ENCODE measurements around the gene SDK1.
"Not testable (repeated sequence)": the region's sequence is repeated elsewhere in the genome, so short reads cannot be mapped to it uniquely, and the experiment has no call there.

Gene SDK1

GRCh38 chr7:4234498-4234855, 933.4 kb downstream of the SDK1 start:
- Histone ChIP-seq H3K4me1 (no peaks in the 10 kb centered on the region), H3K79me2 (no peaks in the 10 kb centered on the region), H3K36me3 (ENCODE audit: control insufficient read depth, insufficient read depth, low read length) (no peaks in the 10 kb centered on the region), H2AFZ (no peak overlapping the region), H3K9ac (no peak overlapping the region), H3K27me3 (ENCODE audit: control insufficient read depth, insufficient read depth, low read length) (no peaks in the 10 kb centered on the region), H3K4me2 (ENCODE audit: low read length) (no peak overlapping the region), H3K27ac (no peak overlapping the region), H3K9me3 (ENCODE audit: control insufficient read depth, low read length) (no peaks in the 10 kb centered on the region), H3K4me3 (ENCODE audit: low read depth, low read length) (no peak overlapping the region)
- no peak for TF ChIP-seq CTCF (IDR thresholded peaks at IDR 0.05)

- Histone ChIP-seq H3K27me3 (ENCODE audit: control insufficient read depth, insufficient read depth, low read length) (no peaks in the 10 kb centered on the region), H3K27ac (no peak overlapping the region), H3K4me1 (no peaks in the 10 kb centered on the region), H3K36me3 (ENCODE audit: control insufficient read depth, insufficient read depth, low read length) (no peaks in the 10 kb centered on the region), H3K9me3 (ENCODE audit: control insufficient read depth, low read length) (no peaks in the 10 kb centered on the region), H3K9ac (no peak overlapping the region), H2AFZ (no peak overlapping the region), H3K4me2 (ENCODE audit: low read length) (no peak overlapping the region), H3K79me2 (no peaks in the 10 kb centered on the region), H3K4me3 (ENCODE audit: low read depth, low read length) (no peak overlapping the region)
- no peak for TF ChIP-seq CTCF (IDR thresholded peaks at IDR 0.05)
Observed at GRCh38 chr7:4234886-4235285, 933.8 kb downstream of the SDK1 start.

DNA sequence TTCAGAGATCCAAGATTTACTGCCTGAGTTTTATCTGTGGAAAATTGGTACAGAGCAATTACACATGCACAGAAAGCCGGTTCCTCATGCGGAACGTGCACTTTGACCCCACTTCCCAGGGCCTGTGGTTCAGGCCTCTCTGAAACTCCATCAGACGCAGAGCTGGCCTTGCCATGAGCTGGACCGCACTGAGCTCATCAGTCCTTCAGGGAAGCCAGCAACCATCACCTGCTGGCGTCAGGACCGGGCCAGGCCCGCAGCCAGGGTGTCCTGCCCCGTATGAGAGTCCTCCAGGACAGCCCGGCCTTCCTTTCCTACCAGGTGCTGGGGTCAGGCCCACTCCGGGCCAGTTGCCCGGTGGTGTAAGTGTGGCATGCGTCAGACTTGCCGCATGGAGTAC, 934.5 kb downstream of the SDK1 start:
- TF ChIP-seq CTCF (IDR thresholded peaks at IDR 0.05) = no peak
- Histone ChIP-seq H3K9me3 (ENCODE audit: control insufficient read depth, low read length) (no peaks in the 10 kb centered on the region), H3K4me2 (ENCODE audit: low read length) (no peak overlapping the region), H3K9ac (no peak overlapping the region), H3K79me2 (no peaks in the 10 kb centered on the region), H3K27ac (no peak overlapping the region), H2AFZ (no peak overlapping the region), H3K4me3 (ENCODE audit: low read depth, low read length) (no peak overlapping the region), H3K27me3 (ENCODE audit: control insufficient read depth, insufficient read depth, low read length) (no peaks in the 10 kb centered on the region), H3K36me3 (ENCODE audit: control insufficient read depth, insufficient read depth, low read length) (no peaks in the 10 kb centered on the region), H3K4me1 (no peaks in the 10 kb centered on the region)

GRCh38 chr7:4236389-4236788, 935.3 kb downstream of the SDK1 start:
- no peaks in the 10 kb centered on the region for H3K4me1 ChIP-seq
- no peak overlapping the region for H3K4me3 ChIP-seq (ENCODE audit: low read depth, low read length)
- TF ChIP-seq CTCF (IDR thresholded peaks at IDR 0.05) = no peak
- no peaks in the 10 kb centered on the region for H3K36me3 ChIP-seq (ENCODE audit: control insufficient read depth, insufficient read depth, low read length)
- no peaks in the 10 kb centered on the region for H3K9me3 ChIP-seq (ENCODE audit: control insufficient read depth, low read length)
- no peak overlapping the region for H3K9ac ChIP-seq
- no peaks in the 10 kb centered on the region for H3K79me2 ChIP-seq
- no peak overlapping the region for H3K27ac ChIP-seq
- no peaks in the 10 kb centered on the region for H3K27me3 ChIP-seq (ENCODE audit: control insufficient read depth, insufficient read depth, low read length)
- H2AFZ ChIP-seq = no peak overlapping the region
- H3K4me2 ChIP-seq (ENCODE audit: low read length) = no peak overlapping the region

GRCh38 chr7:4236873-4237272, 935.8 kb downstream of the SDK1 start:
- H3K36me3 ChIP-seq (ENCODE audit: control insufficient read depth, insufficient read depth, low read length); H2AFZ ChIP-seq; H3K4me3 ChIP-seq (ENCODE audit: low read depth, low read length); H3K27ac ChIP-seq; H3K9ac ChIP-seq; H3K79me2 ChIP-seq; H3K9me3 ChIP-seq (ENCODE audit: control insufficient read depth, low read length); H3K4me1 ChIP-seq; H3K4me2 ChIP-seq (ENCODE audit: low read length); H3K27me3 ChIP-seq (ENCODE audit: control insufficient read depth, insufficient read depth, low read length): not testable (repeated sequence)

Measured in parathyroid adenoma (tissue), 2 donors.